Ramos (cell line): ENCODE measurements around the gene NR1D2.
"Not testable (repeated sequence)": the region's sequence is repeated elsewhere in the genome, so short reads cannot be mapped to it uniquely, and the experiment has no call there.

ENCODE experiments used
- in situ Hi-C: fragments of 300-500 bp; cut with MboI; formaldehyde crosslinking; loops from one replicate; pipeline ENCODE4 v1.14.3; 2022; ENCODE audit warnings: low sequenced_read_pairs; ENCODE audit not compliant: unreplicated experiment

Gene NR1D2

DNA sequence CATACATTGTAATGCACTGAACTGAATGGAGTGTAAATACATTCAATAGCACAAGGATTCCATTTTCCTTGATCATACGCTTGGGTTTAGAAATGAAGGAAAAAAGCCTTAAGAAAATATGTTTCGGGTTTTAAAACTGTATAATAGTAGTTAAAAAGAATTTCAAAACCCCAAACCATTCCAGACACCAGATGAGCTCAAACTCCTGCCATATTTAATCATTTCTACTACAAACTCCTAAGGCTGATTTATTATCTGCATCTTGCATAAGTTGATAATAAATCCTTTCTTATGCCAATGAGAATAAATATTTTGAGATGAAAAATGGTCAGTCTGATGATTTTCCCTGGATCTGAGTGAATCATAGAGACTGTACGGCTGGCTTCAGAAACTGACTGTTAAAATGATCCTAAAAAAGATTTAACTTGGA is 51.0 kb downstream of the NR1D2 start:
- in situ Hi-C loops = loop anchor here (10.0 kb wide), 1 partner anchor 249 kb away; no protein-coding TSS in a partner anchor

DNA sequence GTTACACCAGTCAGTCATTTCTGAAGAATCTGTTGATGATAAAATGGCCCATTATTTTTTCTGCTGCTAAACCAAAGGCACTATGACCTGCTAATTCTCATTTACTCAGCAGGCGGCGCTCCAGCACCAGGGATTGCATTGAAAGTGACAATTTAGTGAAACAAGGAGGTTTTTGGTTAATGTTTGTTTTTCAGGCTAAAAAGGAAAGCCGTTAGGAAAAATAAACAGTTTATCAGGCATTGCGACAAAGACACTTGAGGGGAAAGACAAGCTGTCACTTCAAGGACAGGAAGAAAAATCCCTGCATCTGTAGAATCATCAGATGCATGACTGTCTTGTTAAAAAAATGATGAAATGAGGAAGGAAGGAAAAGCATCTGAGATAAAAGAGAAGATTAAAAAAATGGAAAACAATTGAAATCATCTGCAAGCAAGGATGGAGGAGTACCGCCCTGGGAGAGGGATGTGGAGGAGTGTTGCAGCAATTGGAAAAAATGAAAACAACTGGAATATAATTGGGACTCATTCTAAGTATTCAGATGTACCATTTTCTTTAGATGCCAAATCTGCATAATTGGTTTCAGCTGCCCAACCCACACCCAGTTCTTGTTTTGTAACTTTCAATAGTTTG is 54.0 kb downstream of the NR1D2 start:
- in situ Hi-C loops = loop anchor here (10.0 kb wide), 1 partner anchor 246 kb away; no protein-coding TSS in a partner anchor

DNA sequence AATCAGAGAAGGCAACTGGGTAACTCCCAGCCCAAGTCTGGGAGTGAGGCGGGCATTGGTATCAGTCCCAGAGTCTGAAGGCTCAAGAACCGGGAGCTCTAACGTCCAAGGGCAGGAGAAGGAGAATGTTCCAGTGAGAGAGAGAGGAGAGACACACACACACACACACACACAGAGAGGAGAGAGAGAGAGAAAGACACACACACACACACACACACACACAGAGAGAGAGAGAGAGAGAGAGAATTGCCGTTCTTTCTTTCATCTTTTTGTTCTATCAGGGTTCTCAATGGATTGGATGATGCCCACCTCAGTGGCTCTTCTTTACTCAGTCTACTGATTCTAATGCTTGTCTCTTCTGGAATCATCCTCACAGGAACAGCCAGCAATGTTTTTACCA is 57.0 kb downstream of the NR1D2 start:
- in situ Hi-C loops = no loop called here

DNA sequence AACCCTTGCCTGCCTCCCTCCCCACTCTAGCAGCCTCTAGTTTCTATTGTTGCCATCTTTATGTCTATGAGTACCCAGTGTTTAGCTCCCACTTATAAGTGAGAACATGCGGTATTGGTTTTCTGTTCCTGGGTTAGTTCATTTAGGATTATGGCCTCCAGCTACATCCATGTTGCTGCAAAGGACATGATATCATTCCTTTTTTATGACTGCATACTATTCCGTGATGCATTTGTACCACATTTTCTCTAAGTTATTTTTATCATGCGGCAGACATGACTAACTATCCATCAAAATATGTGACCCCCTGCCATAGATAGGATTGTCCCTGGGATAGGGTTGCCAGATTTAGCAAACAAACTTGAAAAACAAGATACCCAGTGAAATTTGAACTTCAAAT is 58.4 kb downstream of the NR1D2 start:
- in situ Hi-C loops = no loop called here

DNA sequence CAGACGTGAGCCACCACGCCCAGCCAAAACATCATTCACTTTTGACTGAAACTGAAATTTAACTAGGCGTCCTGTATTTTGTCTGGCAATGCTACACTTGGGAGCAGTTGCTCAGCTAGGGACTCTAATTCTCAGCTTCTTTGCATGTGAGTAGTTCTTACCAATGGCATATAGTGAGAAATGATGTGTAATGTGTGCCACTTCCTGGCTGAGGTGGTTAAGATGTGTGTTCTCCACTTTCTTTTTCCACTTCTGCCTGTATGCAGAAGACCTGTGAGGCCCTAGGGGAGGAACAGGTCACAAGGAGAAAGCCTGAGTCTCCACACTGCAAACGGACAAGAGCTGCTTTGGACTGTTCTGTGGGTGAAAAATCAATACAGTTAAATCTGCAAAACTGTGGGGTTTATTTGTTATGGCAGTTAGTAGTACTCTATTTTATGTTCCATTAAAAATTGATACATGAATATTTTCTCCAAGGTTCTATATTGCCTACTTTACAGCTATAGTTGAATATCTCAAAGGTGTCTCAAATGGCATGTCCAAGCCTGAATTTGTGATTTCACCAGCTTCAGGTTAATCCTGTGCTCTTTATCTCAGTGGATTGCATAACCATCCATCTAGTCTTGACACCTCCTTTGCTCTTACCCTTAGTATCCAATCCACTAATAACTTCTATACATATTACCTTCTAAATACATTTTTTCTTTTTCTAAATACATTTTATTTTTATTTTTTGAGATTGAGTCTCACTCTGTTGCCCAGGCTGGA is 59.3 kb downstream of the NR1D2 start:
- in situ Hi-C loops = no loop called here

DNA sequence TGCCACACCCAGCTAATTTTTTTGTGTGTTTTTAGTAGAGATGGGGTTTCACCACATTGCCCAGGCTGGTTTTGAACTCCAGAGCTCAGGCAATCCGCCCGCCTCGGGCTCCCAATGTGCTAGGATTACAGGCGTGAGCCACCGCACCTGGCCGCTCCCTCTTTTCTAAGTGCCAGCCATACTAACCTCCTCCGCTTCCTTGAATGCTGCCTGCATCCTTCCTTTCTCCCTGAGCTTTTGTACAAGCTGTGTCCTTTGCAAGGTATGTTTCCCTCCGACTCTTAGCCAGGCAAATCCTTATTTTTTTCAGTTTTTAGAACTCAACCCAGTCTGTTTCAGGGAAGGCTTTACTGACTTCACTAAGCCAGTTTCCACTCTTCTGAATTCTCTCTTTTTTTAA is 60.6 kb downstream of the NR1D2 start:
- in situ Hi-C loops = no loop called here

DNA sequence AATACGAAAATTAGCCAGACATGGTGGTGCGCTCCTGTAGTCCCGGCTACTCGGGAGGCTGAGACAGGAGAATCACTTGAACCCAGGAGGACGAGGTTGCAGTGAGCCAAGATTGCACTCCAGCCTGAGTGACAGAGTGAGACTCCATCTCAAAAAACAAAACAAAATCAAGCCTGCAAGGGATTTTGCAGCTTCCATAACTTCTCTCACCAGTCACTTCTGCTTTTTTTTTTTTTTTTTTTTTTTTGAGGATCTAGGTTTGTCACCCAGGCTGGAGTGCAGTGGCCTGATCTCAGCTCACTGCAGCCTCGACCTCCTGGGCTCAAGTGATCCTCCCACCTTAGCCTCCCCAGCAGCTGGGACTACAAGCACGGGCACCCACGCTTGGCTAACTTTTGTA is 65.7 kb downstream of the NR1D2 start:
- in situ Hi-C loops = not testable (repeated sequence)

DNA sequence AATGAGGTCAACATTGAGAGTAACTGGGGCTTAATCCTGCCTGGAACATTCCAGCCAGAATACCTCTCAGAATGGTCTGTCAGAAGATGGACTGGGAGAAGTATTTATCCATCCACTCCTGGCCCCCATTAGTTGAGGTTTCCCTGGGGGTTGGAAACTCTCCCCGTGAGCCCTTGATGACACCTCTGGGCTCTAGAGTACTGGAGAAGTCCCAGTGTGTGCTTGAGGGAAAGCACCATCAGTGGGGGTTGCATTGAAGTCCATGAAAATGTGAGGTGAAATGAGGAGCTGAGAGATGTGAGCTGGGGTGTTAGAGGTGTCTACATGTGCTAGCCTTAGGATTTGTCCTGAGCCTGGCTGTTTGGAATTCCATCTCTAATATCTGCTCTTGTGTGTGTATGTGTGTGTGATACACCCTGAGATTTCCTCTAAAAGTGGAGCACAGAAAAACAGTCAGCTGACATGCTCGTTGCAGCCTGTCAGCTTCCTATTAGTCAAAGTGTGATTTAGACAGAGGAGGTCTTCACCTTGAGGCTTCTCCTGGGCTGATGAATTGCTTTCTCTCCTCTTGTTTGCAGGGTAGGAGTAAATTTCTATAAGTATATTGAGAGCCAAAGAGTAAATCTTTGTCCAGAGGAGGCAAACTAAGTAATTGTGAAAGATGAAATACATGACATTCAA is 67.6 kb downstream of the NR1D2 start:
- in situ Hi-C loops = no loop called here

DNA sequence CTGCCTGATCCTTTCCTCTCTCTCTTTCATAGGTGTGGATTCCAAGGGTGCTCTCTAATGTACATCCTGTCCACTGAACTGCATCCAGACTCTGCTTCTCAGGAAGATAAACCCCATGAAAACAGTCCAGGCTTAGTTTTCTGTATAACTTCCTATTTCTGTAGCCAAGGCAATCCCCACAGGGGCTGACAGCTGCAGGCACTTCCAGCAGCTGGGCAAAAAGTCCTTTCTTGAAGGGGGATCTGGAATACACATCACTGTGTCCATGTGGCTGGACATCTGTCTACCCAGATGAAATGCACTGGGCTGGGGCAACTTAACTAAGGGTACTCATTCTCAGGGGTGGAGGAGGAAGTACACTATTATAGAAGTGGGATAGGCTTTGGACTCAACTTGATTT is 72.2 kb downstream of the NR1D2 start:
- in situ Hi-C loops = no loop called here

DNA sequence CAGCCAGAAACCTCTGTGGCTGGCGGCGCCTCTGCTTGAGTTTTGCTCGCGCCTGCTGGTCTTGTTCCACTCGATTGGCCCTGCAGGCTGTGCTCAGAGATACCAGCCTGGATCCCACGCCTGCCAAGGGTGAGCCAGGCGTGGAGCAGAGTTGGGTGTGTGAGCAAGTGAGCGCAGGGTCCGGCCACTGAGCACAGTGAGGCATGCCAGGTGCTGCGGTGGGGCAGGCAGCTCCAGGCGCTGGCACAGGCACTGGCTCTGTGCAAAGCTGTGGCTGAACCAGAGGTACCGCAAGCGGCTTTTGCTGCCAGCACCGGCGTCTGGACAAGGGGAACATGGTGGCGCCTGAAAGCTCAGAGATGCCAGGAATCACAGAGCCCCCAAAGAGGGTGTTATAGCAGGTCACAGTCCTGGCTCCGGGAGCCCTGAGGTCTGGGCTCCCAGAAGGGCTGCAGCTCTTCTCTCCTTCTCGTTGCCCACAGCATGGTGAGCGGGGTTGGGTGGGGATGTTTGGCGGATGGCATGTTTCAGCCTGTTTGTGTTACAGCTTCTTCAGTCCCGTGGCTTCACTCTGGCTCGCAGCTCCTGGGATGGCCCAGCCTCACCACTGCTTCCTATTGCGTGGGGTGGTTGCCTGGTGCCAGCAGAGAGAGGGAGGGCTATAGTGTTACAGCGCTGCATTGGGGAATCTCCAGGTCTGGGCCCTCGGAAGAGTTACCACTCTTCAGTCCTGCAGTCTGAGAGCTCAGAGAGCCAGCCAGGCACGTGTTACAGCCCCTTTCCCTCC is 73.9 kb downstream of the NR1D2 start:
- in situ Hi-C loops = no loop called here

DNA sequence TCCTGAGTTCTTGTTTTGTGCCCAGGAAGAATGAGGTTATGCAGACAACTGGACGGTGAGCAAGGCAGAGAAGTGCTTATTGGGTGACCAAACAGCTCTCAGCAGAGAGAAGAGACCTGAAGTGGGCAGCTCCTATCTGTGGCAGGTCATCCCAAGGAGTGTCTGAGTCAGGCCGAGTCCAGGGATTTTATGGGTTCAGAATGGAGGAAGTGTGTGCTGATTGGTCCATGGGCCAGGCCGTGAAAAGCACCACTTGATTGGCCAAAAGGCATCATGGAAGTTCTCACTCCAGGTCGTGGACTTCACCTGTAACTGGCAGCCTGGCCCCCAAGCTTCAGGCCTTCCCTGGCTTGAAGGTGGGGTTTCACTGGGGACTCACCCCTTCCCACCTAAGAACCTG is 74.5 kb downstream of the NR1D2 start:
- in situ Hi-C loops = no loop called here

DNA sequence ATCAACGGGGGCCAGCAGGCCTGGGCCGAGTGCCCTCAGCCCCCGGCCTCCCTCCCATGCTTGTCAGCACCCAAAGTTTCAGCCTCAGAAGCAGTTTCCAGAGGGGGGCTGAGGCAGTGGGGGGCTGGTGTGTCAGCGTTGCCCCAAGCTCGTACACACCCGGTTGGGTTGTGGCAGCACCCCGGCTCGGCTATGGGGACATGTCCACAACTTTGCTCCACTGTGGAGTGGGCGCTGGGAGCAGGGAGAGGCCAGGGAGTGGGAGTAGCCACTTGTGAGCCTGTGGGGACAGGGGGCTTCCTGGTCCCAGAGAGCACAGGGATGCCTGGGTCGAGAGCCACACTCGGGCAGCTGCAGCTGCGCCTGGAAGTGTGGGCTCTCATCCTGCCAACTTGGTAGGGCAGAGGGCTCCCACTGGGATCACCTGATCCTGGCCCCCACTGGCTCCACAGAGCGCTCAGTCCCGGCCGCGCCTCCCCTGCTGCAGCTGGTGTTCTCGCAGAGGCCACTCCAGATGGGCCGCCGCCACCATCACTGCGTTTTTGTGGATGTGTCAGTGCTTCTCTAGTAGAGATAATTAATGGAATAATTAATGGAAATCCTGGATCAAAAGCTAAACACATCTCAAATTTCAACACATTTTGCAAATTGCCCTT is 75.1 kb downstream of the NR1D2 start:
- in situ Hi-C loops = no loop called here

DNA sequence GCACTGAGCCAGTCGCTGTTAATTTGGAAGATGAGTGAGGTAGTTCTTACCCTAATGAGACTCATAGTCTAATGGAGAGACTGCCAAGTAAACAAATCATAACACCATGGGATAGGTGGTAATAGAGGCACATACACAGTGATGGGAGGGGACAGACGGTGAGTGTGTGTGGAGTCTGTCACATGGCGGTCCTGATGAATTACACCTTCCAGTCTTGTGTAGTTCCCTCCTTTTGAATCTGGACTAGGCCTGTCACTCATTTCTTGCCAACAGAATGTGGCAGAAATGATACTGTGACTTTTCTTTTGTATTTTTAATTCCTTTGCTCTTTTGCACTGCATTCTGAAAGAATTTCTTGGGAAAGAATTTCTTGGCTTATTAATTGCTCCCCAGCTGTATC is 78.1 kb downstream of the NR1D2 start:
- in situ Hi-C loops = no loop called here

DNA sequence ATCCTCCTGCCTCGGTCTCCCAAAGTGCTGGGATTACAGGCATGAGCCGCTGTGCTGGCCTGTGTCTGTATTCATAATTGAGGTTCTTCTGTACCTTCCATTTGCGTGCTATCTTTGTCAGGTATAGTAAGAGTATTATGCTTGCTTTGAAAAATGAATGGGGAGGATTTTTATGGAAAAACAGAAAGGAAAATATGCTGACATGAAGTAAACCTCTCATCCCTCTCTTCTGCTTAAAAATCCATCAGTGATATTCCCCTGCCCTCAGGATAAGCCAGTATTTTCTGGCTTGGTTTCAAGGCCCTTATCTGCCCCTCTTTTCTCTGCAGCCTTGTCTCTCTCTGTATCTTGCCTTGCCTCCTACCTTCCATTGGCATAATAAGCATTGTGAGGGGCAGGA is 80.7 kb downstream of the NR1D2 start:
- in situ Hi-C loops = no loop called here

DNA sequence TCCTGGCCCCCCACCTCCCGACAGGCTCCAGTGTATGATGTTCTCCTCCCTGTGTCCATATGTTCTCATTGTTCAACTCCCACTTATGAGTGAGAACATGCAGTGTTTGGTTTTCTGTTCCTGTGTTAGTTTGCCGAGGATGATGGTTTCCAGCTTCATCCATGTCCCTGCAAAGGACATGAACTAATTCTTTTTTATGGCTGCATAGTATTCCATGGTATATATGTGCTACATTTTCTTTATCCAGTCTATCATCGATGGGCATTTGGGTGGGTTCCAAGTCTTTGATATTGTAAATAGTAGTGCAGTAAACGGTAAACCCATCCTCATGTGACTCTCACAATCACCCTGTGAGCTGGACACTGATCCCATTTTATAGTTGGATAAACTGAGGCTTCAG is 81.6 kb downstream of the NR1D2 start:
- in situ Hi-C loops = not testable (repeated sequence)

DNA sequence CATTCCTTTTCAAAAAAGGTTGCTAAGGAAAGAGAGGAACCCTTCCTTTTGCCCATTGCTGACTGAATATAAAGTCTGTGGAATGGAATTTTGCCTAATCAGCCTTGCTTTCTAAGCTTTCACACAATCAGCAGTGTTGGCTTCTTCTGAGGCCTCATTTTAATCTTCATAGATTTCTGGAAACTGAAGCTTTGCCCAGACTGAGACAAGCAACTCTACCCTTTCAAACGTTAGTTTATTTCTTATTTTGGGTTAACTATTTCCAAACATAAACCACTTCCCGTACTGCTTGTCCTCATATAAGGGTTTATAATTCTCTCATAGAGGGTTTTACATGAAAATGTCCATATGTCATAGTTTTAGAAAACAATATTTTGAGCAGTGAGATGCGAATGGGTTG is 82.9 kb downstream of the NR1D2 start:
- in situ Hi-C loops = no loop called here
